Measurements from ENCODE around the gene COG5.
A peak's percentile ranks its signal among the peaks of the same experiment; 100 is the strongest.

COG5 gene

GRCh38 chr7:107563775-107564552, at the start of gene COG5, which contains the start of gene DUS4L:
TSS of gene COG5 (minus strand) at chr7:107563920. CDS start at chr7:107563896, 24 bp downstream.
TSS of gene DUS4L (plus strand) at chr7:107563971. CDS start at chr7:107567071, 3,100 bp downstream.
- DNase-seq = peak; percentile 80

GRCh38 chr7:107613439-107613838, 49.7 kb upstream of the COG5 start:
- DNase-seq = no peak

- peak; percentile 20 for DNase-seq
Observed at GRCh38 chr7:107610323-107610722, 46.6 kb upstream of the COG5 start.

- DNase-seq = no peak
Observed at GRCh38 chr7:107609811-107610261, 46.1 kb upstream of the COG5 start.

GRCh38 chr7:107606303-107606702, 42.6 kb upstream of the COG5 start:
- no peak for DNase-seq

- no peak for DNase-seq
Observed at GRCh38 chr7:107605218-107605815, 41.6 kb upstream of the COG5 start.

- DNase-seq = no peak
Observed at GRCh38 chr7:107600816-107601215, 37.1 kb upstream of the COG5 start.

- DNase-seq = no peak
Observed at GRCh38 chr7:107599262-107599661, 35.5 kb upstream of the COG5 start.

- no peak for DNase-seq
Observed at GRCh38 chr7:107597953-107598352, 34.2 kb upstream of the COG5 start.

- no peak for DNase-seq
Observed at GRCh38 chr7:107597582-107597916, 33.8 kb upstream of the COG5 start.

- no peak for DNase-seq
Observed at GRCh38 chr7:107596881-107597581, 33.3 kb upstream of the COG5 start.

GRCh38 chr7:107594961-107595737, 31.4 kb upstream of the COG5 start:
- no peak for DNase-seq

GRCh38 chr7:107593025-107593410, 29.3 kb upstream of the COG5 start:
- no peak for DNase-seq

- no peak for DNase-seq
Observed at GRCh38 chr7:107592361-107593024, 28.8 kb upstream of the COG5 start.

GRCh38 chr7:107591421-107591820, 27.7 kb upstream of the COG5 start:
- DNase-seq = no peak

- no peak for DNase-seq
Observed at GRCh38 chr7:107588529-107589130, 24.9 kb upstream of the COG5 start.

GRCh38 chr7:107584716-107585115, 21.0 kb upstream of the COG5 start:
- no peak for DNase-seq

- DNase-seq = peak; percentile 28
Observed at GRCh38 chr7:107582875-107583274, 19.2 kb upstream of the COG5 start.

GRCh38 chr7:107581387-107582013, 17.8 kb upstream of the COG5 start:
- no peak for DNase-seq

- no peak for DNase-seq
Observed at GRCh38 chr7:107580716-107581383, 17.1 kb upstream of the COG5 start.

Data from hematopoietic multipotent progenitor cell treated with erythropoietin and hydrocortisone succinate and interleukin-3 and kit ligand, for 8 days (in vitro differentiated cells).